ENCODE data around the gene HOXB9. TPM values are rescaled to one million over a fixed set of nuclear protein-coding genes. Genes with fewer than 3 reads are reported as not detected.

HOXB9 gene
- total RNA-seq, 3 donors from 2014 or later, result 40.1 to 78.4 (median 41.5) TPM

DNA sequence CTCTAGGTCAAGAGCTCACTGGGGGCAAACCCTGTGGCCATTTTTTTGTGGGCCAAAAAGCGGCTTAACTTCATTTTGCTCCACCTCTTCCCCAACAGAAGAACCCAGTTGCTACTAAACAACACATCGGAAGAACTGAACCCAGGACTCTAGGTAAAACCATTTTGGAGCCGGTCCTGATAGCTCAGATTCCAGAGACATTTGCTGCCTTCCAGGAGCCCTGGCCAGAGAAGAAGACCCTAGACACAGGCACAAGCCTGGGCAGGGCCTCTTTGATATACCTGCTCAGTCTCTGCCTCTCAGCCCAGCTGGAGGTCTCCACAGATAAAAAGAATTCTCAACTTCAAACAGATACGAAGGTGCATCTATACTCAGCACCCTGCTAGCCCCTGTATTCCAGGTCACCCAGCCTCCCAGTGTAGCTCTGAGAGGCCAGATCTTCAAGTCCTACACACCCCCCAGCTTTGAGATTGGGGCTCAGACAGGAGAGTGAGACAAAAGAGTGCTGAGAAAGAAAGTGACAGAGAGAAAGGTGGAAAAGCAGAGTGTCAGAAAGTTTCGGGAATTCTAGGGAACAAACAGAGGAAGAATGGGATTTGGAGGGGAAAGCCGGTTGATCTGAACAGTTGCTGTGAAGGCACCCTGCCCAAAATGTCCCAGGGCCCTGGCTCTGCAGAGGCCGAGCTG, 6.6 kb upstream of the HOXB9 start:
- Histone ChIP-seq H3K36me3 (ENCODE audit: low read depth) (no peaks in the 10 kb centered on the region), H3K4me1 (ENCODE audit: low read depth) (peaks cover 15% of the 10 kb centered on the region), H3K9me3 (no peaks in the 10 kb centered on the region), H3K4me3 (peak overlapping the region; percentile 3)
- intact Hi-C loops (cut with DNase I, micrococcal nuclease), result no loop called here
- DNase-seq, result peak in 2 of 3 donors; percentile 28 to 30
- TF ChIP-seq, protein P1, sequence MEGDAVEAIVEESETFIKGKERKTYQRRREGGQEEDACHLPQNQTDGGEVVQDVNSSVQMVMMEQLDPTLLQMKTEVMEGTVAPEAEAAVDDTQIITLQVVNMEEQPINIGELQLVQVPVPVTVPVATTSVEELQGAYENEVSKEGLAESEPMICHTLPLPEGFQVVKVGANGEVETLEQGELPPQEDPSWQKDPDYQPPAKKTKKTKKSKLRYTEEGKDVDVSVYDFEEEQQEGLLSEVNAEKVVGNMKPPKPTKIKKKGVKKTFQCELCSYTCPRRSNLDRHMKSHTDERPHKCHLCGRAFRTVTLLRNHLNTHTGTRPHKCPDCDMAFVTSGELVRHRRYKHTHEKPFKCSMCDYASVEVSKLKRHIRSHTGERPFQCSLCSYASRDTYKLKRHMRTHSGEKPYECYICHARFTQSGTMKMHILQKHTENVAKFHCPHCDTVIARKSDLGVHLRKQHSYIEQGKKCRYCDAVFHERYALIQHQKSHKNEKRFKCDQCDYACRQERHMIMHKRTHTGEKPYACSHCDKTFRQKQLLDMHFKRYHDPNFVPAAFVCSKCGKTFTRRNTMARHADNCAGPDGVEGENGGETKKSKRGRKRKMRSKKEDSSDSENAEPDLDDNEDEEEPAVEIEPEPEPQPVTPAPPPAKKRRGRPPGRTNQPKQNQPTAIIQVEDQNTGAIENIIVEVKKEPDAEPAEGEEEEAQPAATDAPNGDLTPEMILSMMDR (IDR thresholded peaks at IDR 0.05), result no peak
- ATAC-seq, result no peak

DNA sequence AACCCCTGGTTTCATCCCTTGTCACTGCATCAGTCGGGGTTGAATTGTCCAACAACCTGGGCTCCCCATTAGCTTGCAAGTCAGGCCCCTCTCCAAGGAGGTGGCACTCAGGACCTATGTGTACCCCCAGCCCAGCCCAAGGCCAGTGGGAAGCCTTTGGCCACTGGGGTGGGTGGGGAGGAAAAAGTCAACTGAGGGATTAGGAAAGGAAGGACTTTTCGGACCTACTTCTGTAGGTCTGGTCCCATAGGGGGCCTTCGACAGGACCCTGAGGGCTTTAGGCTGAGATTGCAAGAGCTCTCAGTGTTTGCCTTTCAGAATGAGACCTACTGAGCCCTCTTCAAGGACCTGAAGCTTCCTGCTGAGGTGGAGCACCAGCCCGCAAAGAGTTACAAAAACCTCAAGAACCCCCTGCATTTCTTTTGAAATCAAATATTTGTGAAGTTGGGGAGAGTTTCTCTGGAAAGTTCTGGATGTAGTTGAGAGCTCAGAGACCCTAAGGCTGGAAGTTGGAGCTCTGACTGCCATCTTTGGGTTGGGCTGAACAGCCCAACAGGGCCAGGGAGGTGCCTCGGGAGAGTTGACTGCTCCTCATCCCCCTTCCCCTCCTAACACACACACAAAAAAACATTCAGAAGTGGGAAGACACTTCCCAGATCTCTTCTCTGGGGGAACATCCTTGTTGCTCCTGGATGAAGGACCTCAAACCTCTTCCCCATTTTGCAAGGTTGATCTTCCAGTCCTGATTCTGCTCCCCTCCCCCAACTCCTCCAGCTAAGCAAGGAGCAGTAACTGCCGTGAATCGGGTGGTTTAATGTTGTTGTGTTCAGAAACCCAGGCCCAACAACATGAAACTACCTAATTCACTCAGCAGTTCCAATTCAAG, 5.8 kb upstream of the HOXB9 start:
- peak in 1 of 3 donors; percentile 64 for DNase-seq
- no peak for ATAC-seq
- Histone ChIP-seq H3K4me3 (no peak overlapping the region), H3K4me1 (ENCODE audit: low read depth) (peaks cover 15% of the 10 kb centered on the region), H3K36me3 (ENCODE audit: low read depth) (no peaks in the 10 kb centered on the region), H3K9me3 (no peaks in the 10 kb centered on the region)
- TF ChIP-seq, protein P1 (IDR thresholded peaks at IDR 0.05), result no peak
- intact Hi-C loops (cut with DNase I, micrococcal nuclease), result no loop called here

DNA sequence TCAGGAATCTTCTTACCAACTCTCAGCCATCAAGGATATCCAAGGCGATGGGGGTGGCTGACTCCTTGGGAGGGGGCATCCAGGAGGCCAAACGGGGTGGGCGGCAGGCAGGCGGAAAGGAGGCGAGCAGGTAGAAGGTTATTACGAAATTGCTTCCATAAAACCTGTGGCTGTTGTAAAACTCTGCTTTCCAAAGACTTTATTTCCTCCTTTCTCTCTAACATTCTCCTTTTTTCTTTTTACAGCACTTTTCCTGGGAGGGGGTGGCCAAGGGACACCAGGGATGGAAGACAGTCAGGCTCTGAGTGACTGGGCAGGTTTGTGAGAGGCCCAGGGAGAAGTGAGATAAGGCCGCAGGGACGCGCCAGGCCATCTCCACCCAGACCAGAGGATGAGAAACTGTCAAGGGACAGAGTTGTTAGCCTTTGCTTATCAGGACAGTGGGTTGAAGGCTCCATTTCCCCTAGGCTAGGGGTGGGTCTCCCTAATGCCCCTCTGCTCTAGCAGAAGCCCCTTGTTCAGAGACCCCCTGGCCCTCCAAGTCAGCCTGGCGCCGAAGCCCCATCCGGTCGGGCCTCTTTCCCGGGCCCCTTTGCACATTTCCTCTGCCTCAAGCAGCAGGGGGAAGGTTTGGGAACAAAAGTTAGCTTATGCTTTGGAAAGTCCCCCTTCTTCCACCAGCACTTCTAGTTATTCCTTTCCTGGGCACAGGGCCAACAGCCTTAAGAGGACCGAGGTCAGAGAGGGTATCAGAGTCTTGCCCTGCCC, 5.0 kb upstream of the HOXB9 start:
- DNase-seq, result peak; percentile 70 to 80 (median 77)
- H3K9me3 ChIP-seq, result no peaks in the 10 kb centered on the region
- no peak overlapping the region for H3K4me3 ChIP-seq

GRCh38 chr17:48630009-48630924, 4.1 kb upstream of the HOXB9 start:
- ATAC-seq (no peak), DNase-seq (peak; percentile 39 to 58 (median 46))
- H3K4me3 ChIP-seq, result no peak overlapping the region
- no peaks in the 10 kb centered on the region for H3K36me3 ChIP-seq (ENCODE audit: low read depth)
- peaks cover 27% of the 10 kb centered on the region for H3K4me1 ChIP-seq (ENCODE audit: low read depth)
- H3K9me3 ChIP-seq, result no peaks in the 10 kb centered on the region
- TF ChIP-seq, protein P1 (IDR thresholded peaks at IDR 0.05), result no peak
- intact Hi-C loops (cut with DNase I, micrococcal nuclease), result no loop called here

More for the DNA sequence above, 5.0 kb upstream of the HOXB9 start:
- Histone ChIP-seq H3K4me1 (ENCODE audit: low read depth) (peaks cover 18% of the 10 kb centered on the region), H3K36me3 (ENCODE audit: low read depth) (no peaks in the 10 kb centered on the region)
- TF ChIP-seq, protein P1 (IDR thresholded peaks at IDR 0.05), result no peak
- intact Hi-C loops (cut with DNase I, micrococcal nuclease), result no loop called here
- ATAC-seq, result peak; percentile 60
